Esophagus squamous epithelium (tissue), 5 donors: ENCODE results near the gene LAMB3. TPM values are rescaled to one million over a fixed set of nuclear protein-coding genes. Genes with fewer than 3 reads are reported as not detected.

ENCODE experiments used
- DNase-seq: peaks from one replicate; lab custom pipeline; 2025; lab: John Stamatoyannopoulos, UW
- H3K27ac ChIP-seq, 4 donors: fragments of 200-600 bp; sonication (generic); one replicate each; pipeline ENCODE4 v1.5.1; 2016 to 2019; ENCODE audit warnings: mild to moderate bottlenecking in 1 of 4
- H3K27me3 ChIP-seq, 4 donors: fragments of 200-600 bp; sonication (generic); 1 replicate in 3 of 4; 2 replicates in 1 of 4; pipeline versions ENCODE4 v1.5.1 to v1.6.0; 2017 to 2021; ENCODE audit warnings: antibody characterized with exemption in 1 of 4
- H3K36me3 ChIP-seq, 3 donors: fragments of 200-600 bp; sonication (generic); one replicate each; pipeline ENCODE4 v1.5.1; 2016 to 2019
- H3K4me1 ChIP-seq, 3 donors: fragments of 200-600 bp; sonication (generic); one replicate each; pipeline ENCODE4 v1.5.1; 2017 to 2019
- H3K4me3 ChIP-seq, 4 donors: fragments of 200-600 bp; sonication (generic); 1 replicate in 3 of 4; 2 replicates in 1 of 4; pipeline ENCODE4 v1.5.1; 2016 to 2019; ENCODE audit warnings: mild to moderate bottlenecking in 2 of 4, moderate library complexity in 1 of 4
- H3K9me3 ChIP-seq, 3 donors: fragments of 200-600 bp; sonication (generic); one replicate each; pipeline ENCODE4 v1.5.1; 2016 to 2019
- CTCF ChIP-seq, 6 experiments: fragments of 450-650 bp in 4 of 6; fragments of 200-600 bp in 2 of 6; sonication (generic) in 2 of 6; IDR thresholded peaks; one replicate each; pipeline ENCODE4 v1.5.1; 2016 to 2019; ENCODE audit warnings: antibody characterized with exemption in 6 of 6, mild to moderate bottlenecking in 4 of 6, moderate library complexity in 4 of 6
- POLR2A ChIP-seq, 4 donors: fragments of 450-650 bp; IDR thresholded peaks; one replicate each; pipeline ENCODE4 v1.6.1; 2017; ENCODE audit warnings: antibody characterized with exemption in 4 of 4, mild to moderate bottlenecking in 4 of 4, moderate library complexity in 3 of 4
- WGBS, 2 donors: methylation state at CpG; one replicate each; pipeline ENCODE4 v1.1.5; 2018; 5-methylcytosine and 5-hydroxymethylcytosine counted together
- intact Hi-C: fragments of 100-400 bp; cut with DNase I; formaldehyde crosslinking; loops from one replicate; pipeline ENCODE4 v1.15.0; 2022
- total RNA-seq, 4 donors: library from RNA; depleted of rRNA; stranded (reverse); fragments of >200 nt; gene quantifications; one replicate each; pipeline ENCODE4 v1.1.0, GENCODE V29; 2016
- donor health status: DM: yes; HTN: yes; CAD: no.

Gene LAMB3
- total RNA-seq, 4 donors from 2014 or later: 65.4 to 121 (median 113) TPM

GRCh38 chr1:209655411-209656231, 3.4 kb upstream of the LAMB3 start:
- H3K4me1 ChIP-seq: peaks cover 25 to 100% (median 32%) of the 10 kb centered on the region in 3 donors
- DNase-seq: no peak
- intact Hi-C loops: no loop called here

DNA sequence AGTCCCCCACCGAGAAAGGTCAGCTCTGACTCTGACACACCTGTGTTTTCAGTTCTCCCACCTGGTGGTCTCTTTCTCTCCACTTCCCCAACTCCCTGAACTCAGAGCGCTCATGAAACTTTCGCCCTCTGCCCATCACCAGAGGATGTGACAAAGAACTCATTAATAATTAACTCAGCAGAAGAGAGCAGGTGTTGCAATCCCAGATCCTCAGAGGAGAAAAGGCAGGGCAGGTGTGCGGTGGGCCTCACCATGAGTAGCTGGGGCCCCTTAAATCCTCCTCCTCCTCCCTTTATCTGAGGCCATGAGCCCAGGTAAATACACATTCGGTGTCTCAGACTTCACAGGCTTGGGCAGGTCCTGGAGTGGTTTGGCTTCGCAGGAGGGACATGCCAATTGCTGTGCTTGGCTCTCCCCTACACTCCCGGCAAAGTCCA, 1.7 kb upstream of the LAMB3 start:
- Histone ChIP-seq H3K27me3 (peaks cover 0 to 40% (median 0%) of the 10 kb centered on the region in 4 donors), H3K27ac (peak overlapping the region; percentile 17 to 90 (median 74)), H3K4me3 (no peak overlapping the region), H3K9me3 (no peaks in the 10 kb centered on the region), H3K36me3 (no peaks in the 10 kb centered on the region), H3K4me1 (peaks cover 32 to 100% (median 45%) of the 10 kb centered on the region in 3 donors)
- TF ChIP-seq POLR2A (IDR thresholded peaks at IDR 0.05) (no peak), CTCF (IDR thresholded peaks at IDR 0.05) (no peak)
- intact Hi-C loops: no loop called here
- WGBS, 2 donors: 68 to 75% methylated on average over 4 to 6 of the region's 7 CpGs
- no peak for DNase-seq

More at GRCh38 chr1:209655411-209656231, 3.4 kb upstream of the LAMB3 start:
- WGBS, 2 donors: 42 to 62% methylated on average over 8 to 9 of the region's 9 CpGs
- Histone ChIP-seq H3K4me3 (no peak overlapping the region), H3K36me3 (no peaks in the 10 kb centered on the region), H3K27ac (peak overlapping the region in 1 of 4 donors; percentile 13), H3K27me3 (peaks cover 0 to 42% (median 0%) of the 10 kb centered on the region in 4 donors), H3K9me3 (no peaks in the 10 kb centered on the region)
- TF ChIP-seq CTCF (IDR thresholded peaks at IDR 0.05) (no peak), POLR2A (IDR thresholded peaks at IDR 0.05) (no peak)

DNA sequence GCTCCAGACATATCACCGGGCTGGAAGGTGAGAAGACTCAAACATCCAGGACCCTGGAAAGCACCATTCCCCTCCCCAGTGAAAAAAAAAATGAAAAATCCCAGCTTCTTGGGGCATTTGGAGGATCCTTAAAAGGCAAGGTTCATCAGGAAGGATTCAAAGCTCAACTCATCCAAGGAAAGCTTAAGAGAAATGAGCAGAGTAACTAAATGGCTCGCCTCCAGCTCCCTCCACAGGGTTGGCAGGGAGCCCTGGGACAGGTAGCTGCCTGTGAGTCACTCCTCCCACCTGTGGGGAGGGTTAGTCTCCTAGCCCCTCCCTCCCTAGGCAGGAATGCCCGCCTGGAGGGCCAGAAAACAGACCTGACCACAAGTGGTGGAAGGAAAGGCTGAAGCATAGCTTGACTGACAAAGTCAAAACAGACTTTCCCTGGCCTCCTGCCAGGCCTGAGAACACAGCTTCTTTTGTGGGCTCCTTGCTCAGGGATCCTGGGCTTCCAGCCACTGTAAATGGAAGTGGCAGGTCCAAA, 712 bp upstream of the LAMB3 start:
- TF ChIP-seq CTCF (IDR thresholded peaks at IDR 0.05) (no peak), POLR2A (IDR thresholded peaks at IDR 0.05) (no peak)
- Histone ChIP-seq H3K27ac (peak overlapping the region; percentile 79 to 90 (median 87)), H3K27me3 (peaks cover 0 to 30% (median 0%) of the 10 kb centered on the region in 4 donors), H3K4me3 (peak overlapping the region; percentile 12 to 54 (median 34)), H3K4me1 (peaks cover 33 to 100% (median 49%) of the 10 kb centered on the region in 3 donors), H3K36me3 (no peaks in the 10 kb centered on the region), H3K9me3 (no peaks in the 10 kb centered on the region)
- 13 to 39% methylated on average over 2 of the region's 3 CpGs for WGBS, 2 donors
- DNase-seq: no peak
- intact Hi-C loops: no loop called here

DNA sequence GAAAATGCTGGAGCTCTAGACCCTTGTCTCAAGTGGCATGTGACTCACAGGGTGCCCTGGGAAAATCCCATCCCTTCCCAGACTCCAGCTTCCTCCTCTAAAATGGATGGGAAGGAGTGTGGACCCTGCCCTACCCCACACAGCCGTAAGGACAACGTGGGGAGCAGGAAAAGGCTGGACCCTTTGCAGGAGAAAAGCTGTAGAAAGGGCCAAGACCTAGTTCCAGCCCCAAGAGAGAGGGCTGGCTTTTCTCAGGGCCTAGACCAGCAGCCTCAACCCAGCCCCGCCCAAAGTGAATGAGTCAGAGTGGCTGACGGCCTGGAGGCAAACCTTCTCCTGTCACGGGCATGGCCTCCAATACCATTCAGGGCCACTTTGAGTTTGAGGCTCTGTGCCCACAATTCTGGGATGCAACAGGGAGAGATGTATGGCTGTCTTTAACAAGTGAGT, 1.1 kb downstream of the LAMB3 start:
- Histone ChIP-seq H3K4me3 (peak overlapping the region; percentile 10 to 54 (median 34)), H3K27ac (peak overlapping the region; percentile 79 to 90 (median 87)), H3K27me3 (peaks cover 0 to 15% (median 0%) of the 10 kb centered on the region in 4 donors), H3K36me3 (no peaks in the 10 kb centered on the region), H3K4me1 (peaks cover 26 to 100% (median 63%) of the 10 kb centered on the region in 3 donors), H3K9me3 (no peaks in the 10 kb centered on the region)
- TF ChIP-seq CTCF (IDR thresholded peaks at IDR 0.05) (no peak), POLR2A (IDR thresholded peaks at IDR 0.05) (peak in 1 of 4 donors; percentile 35)
- DNase-seq: no peak
- 15% methylated on average over 5 of the region's 5 CpGs; no CpG with 5 or more reads in 1 of the 2 donors for WGBS, 2 donors
- intact Hi-C loops: no loop called here

DNA sequence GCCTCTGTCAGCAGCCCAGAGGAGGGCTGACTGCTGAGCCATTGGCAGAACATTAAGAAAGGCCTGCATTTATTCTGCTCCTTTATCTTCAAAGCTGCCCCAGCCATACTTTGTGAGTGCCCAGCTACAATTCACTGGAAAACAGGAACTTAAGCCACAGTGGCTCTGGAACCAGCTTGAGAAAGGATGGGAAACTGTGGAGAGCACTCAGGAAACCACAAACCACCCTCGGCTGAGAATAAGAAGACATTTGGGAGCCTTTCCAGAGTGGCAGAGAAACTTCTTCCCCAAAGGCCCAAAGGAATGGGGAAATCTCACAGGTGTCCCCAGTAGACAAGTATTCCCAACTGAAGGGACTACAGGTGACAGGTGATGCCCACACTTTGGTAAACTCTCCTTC, 1.8 kb downstream of the LAMB3 start:
- Histone ChIP-seq H3K27me3 (peaks cover 0 to 10% (median 0%) of the 10 kb centered on the region in 4 donors), H3K4me3 (peak overlapping the region; percentile 10 to 54 (median 34)), H3K36me3 (no peaks in the 10 kb centered on the region), H3K9me3 (no peaks in the 10 kb centered on the region), H3K27ac (peak overlapping the region; percentile 79 to 90 (median 87)), H3K4me1 (peaks cover 26 to 100% (median 63%) of the 10 kb centered on the region in 3 donors)
- 14 to 20% methylated on average over 1 of the region's 1 CpG for WGBS, 2 donors
- no peak for DNase-seq
- no peak for TF ChIP-seq POLR2A (IDR thresholded peaks at IDR 0.05)
- no peak for TF ChIP-seq CTCF (IDR thresholded peaks at IDR 0.05)
- intact Hi-C loops: no loop called here
